Measurements from ENCODE around the gene DAG1. TPM values are rescaled to one million over a fixed set of nuclear protein-coding genes. Genes with fewer than 3 reads are reported as not detected.

The DAG1 gene
- total RNA-seq, 2 donors from 2014 or later = 145 to 176 TPM

GRCh38 chr3:49471856-49472495, 1.9 kb downstream of the DAG1 start:
- Histone ChIP-seq H3K9ac (ENCODE audit: extremely low read depth, low read length, poor library complexity, severe bottlenecking) (peak overlapping the region; percentile 81), H3K4me3 (ENCODE audit: low read length) (peak overlapping the region; percentile 99), H3K9me3 (ENCODE audit: control insufficient read depth, low read length) (no peaks in the 10 kb centered on the region), H3K27ac (ENCODE audit: low read depth, low read length) (no peak overlapping the region), H3K27me3 (ENCODE audit: control insufficient read depth, insufficient read depth, low read length, poor library complexity, severe bottlenecking) (no peaks in the 10 kb centered on the region), H3K4me1 (ENCODE audit: control insufficient read depth, insufficient read depth, low read length) (peaks cover 10% of the 10 kb centered on the region), H3K36me3 (ENCODE audit: control insufficient read depth, insufficient read depth, low read length) (peaks cover 24% of the 10 kb centered on the region)
- DNase-seq = no peak
- peaks cover 24% of the 10 kb centered on the region for H3K4me1 Mint-ChIP-seq
- no peaks in the 10 kb centered on the region for H3K9me3 Mint-ChIP-seq
- peak overlapping the region; percentile 85 for H3K4me3 Mint-ChIP-seq
- H3K27ac Mint-ChIP-seq = peak overlapping the region; percentile 41
- 87 to 90% methylated on average over 3 to 6 of the region's 6 CpGs for WGBS, 2 experiments (ENCODE audit: insufficient coverage in 1 of 2, insufficient read length in 1 of 2)
- TF ChIP-seq CTCF (conservative IDR thresholded peaks at IDR 0.05) = no peak
- peaks cover 33% of the 10 kb centered on the region for H3K36me3 Mint-ChIP-seq (ENCODE audit: low read depth)
- H3K27me3 Mint-ChIP-seq (ENCODE audit: insufficient read depth) = no peaks in the 10 kb centered on the region

GRCh38 chr3:49476563-49476962, 6.5 kb downstream of the DAG1 start:
- Mint-ChIP-seq H3K4me3 (no peak overlapping the region), H3K36me3 (ENCODE audit: low read depth) (peaks cover 61% of the 10 kb centered on the region), H3K4me1 (peaks cover 7% of the 10 kb centered on the region), H3K9me3 (no peaks in the 10 kb centered on the region), H3K27me3 (ENCODE audit: insufficient read depth) (no peaks in the 10 kb centered on the region), H3K27ac (no peak overlapping the region)
- DNase-seq = no peak
- H3K4me3 ChIP-seq (ENCODE audit: low read length) = no peak overlapping the region
- no peak for TF ChIP-seq CTCF (conservative IDR thresholded peaks at IDR 0.05)
- H3K27me3 ChIP-seq (ENCODE audit: control insufficient read depth, insufficient read depth, low read length, poor library complexity, severe bottlenecking) = no peaks in the 10 kb centered on the region
- peaks cover 4% of the 10 kb centered on the region for H3K4me1 ChIP-seq (ENCODE audit: control insufficient read depth, insufficient read depth, low read length)
- no peaks in the 10 kb centered on the region for H3K9me3 ChIP-seq (ENCODE audit: control insufficient read depth, low read length)
- H3K27ac ChIP-seq (ENCODE audit: low read depth, low read length) = no peak overlapping the region
- no peak overlapping the region for H3K9ac ChIP-seq (ENCODE audit: extremely low read depth, low read length, poor library complexity, severe bottlenecking)
- H3K36me3 ChIP-seq (ENCODE audit: control insufficient read depth, insufficient read depth, low read length) = peaks cover 48% of the 10 kb centered on the region
- WGBS, 2 experiments (ENCODE audit: insufficient coverage in 1 of 2, insufficient read length in 1 of 2) = 100% methylated on average over 1 of the region's 1 CpG; no CpG with 5 or more reads in 1 of the 2 experiments

GRCh38 chr3:49482766-49483165, 12.7 kb downstream of the DAG1 start:
- no peaks in the 10 kb centered on the region for H3K9me3 Mint-ChIP-seq
- peaks cover 9% of the 10 kb centered on the region for H3K4me1 Mint-ChIP-seq
- TF ChIP-seq CTCF (conservative IDR thresholded peaks at IDR 0.05) = no peak
- H3K9me3 ChIP-seq (ENCODE audit: control insufficient read depth, low read length) = no peaks in the 10 kb centered on the region
- no peak overlapping the region for H3K9ac ChIP-seq (ENCODE audit: extremely low read depth, low read length, poor library complexity, severe bottlenecking)
- no peak overlapping the region for H3K4me3 Mint-ChIP-seq
- peaks cover 35% of the 10 kb centered on the region for H3K36me3 Mint-ChIP-seq (ENCODE audit: low read depth)
- H3K27me3 Mint-ChIP-seq (ENCODE audit: insufficient read depth) = no peaks in the 10 kb centered on the region
- DNase-seq = no peak
- H3K36me3 ChIP-seq (ENCODE audit: control insufficient read depth, insufficient read depth, low read length) = peaks cover 41% of the 10 kb centered on the region
- H3K27ac Mint-ChIP-seq = no peak overlapping the region
- H3K27ac ChIP-seq (ENCODE audit: low read depth, low read length) = no peak overlapping the region
- H3K4me3 ChIP-seq (ENCODE audit: low read length) = no peak overlapping the region
- no peaks in the 10 kb centered on the region for H3K27me3 ChIP-seq (ENCODE audit: control insufficient read depth, insufficient read depth, low read length, poor library complexity, severe bottlenecking)
- H3K4me1 ChIP-seq (ENCODE audit: control insufficient read depth, insufficient read depth, low read length) = no peaks in the 10 kb centered on the region
